ENCODE results near the gene PCYOX1L. TPM values are rescaled to one million over a fixed set of nuclear protein-coding genes. Genes with fewer than 3 reads are reported as not detected.

PCYOX1L gene
- total RNA-seq, 1 donor from 2014 or later = 7.7 TPM

GRCh38 chr5:149337736-149338135, 20.1 kb upstream of the PCYOX1L start:
- DNase-seq (ENCODE audit: low spot score) = no peak

DNA sequence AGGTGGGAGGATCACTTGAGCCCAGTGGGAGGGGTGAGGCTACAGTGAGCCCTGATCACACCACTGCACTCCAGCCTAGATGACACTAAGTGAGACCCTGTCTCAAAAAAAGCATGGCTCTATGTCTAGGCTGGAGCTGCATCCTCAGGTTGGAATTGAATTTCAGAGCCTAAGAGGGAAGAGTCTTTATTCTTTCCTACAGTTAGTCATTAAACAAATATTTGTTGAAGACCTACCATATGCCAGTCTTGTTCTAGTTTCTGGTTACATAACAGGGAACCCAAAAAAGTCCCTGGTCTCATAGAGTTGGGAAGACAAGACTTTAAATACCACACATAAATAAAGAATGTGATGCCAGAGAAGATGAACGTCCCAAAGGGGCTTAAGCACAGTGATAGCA, 19.5 kb upstream of the PCYOX1L start:
- DNase-seq (ENCODE audit: low spot score) = no peak

DNA sequence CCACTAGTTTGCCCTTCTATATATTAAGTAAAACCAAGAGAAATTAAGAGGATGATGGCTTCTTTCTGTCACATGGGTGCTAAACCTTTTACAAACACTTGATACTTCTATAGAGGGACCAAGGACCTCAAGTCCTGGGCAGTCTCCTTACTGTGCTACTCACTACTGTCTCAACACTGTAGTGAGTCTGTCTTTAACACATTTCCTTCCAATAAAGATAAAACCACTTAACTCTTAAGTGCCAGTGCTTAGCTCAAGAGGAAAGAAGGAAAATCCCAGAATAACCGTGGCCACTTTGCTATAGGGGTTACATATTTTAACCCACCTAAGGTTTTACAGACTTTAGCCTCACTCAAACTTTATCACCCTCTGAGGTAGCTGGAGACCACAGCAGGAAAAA, 16.9 kb upstream of the PCYOX1L start:
- no peak for DNase-seq (ENCODE audit: low spot score)

DNA sequence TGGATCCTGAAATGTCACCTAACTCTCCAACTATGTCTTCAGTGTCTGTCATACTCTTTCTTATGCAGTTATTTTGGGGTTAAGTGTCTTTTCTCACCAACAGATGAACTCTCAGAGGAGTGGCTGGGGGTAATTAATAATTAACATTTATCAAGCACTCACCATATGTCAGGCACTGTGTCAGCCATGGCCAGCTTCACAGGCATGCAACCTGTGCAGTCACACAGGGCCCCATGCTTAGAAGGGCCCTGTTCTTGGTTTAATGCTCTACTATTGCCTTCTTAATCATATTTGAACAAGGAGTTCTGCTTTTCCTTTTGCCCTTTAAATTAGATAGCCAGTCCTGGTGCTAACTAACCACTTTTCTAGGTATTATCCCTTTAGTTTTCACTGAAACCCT, 16.0 kb upstream of the PCYOX1L start:
- DNase-seq (ENCODE audit: low spot score) = no peak

DNA sequence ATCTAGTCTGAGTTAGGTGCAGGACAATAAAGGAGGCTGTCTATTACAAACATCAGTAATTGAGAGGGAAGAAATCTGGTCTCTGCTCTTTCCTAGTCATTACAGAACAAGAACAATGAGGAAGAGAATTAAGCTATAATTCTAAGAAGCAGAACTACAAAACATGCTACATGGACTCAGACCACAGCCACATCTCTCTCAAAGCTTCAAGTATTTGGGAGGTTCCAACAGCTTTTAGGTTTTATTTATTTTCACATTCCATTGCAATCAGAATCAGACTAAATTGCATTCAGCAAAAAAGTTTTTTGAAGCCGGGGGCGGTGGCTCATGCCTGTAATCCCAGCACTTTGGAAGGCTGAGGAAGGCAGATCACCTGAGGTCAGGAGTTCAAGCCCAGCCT, 13.7 kb upstream of the PCYOX1L start:
- no peak for DNase-seq (ENCODE audit: low spot score)

DNA sequence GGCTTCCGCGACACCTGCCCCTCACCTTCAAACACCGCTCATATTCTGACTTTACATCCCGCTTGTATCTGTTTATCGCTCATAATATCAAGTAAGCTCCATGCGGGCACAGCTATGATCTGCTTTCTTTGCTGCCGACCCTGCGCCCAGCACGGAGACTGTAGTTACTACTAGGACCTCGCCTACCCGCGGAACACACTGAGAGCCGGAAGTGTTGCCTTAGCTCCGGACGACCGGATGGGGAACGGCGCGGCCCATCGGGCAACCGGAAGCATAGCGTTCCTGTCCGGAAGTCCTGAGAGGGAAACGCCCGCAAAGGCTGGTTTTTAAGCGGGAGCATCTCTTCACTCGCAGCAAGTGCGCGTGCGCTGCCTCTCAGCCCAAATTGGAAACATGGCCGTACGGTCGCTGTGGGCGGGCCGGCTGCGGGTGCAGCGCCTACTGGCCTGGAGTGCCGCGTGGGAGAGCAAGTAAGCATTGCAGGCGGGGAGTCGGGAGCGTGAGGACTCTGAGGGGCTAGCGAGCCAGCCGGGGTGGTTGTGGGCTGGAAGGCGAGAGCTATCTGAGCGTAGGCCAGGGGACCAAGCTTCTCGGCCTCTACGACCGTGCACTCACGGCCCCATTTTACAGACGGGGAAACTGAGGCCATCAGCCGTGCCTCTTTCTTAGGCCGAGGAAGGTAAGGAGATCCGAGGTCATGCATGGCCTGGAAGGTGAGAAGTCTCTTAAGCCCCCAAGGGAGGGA, 12.5 kb upstream of the PCYOX1L start, which contains the start of gene GRPEL2:
Gene GRPEL2, plus strand, starts transcription at position 353 of the 745 bp plus-strand sequence. Its CDS starts 41 bp downstream, at position 394.
- peak; percentile 99 for DNase-seq (ENCODE audit: low spot score)

GRCh38 chr5:149345892-149346222, 12.0 kb upstream of the PCYOX1L start:
- DNase-seq (ENCODE audit: low spot score) = peak; percentile 11

DNA sequence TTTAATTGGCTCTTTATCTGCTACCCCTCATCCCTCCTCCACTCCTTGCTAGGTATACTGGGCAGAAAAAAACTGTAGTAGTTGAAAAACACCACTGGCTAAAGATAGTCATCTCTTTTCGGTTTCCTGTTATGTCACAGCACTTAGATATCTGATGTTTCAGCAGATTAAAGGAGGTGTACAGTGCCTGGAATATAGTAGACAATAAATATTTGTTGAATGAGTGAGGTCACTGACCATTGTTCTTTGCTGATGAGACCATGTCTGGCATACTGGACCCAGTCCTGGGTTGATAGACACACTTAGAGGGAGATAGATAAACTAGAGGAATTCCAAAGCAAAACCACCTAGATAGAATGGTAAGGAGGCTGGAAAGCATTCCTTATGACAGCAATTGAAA, 9.3 kb upstream of the PCYOX1L start:
- DNase-seq (ENCODE audit: low spot score) = no peak

DNA sequence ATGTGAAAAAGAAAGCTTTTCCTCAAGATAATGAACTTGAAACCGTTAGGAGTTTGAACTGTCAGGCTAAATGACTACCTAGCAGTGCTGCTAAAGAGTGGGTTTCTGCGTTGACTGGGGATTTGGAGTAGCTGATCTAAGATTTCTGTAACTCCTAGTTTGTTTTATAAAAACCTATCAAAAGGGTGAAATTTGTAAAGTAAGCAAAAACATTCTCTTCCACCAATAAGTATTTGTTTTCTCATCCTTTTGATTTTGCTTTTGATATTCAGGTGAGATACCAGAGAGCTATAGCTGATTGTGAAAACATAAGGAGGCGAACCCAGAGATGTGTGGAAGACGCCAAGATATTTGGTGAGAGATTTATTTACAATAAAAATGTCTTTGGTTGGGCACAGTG, 8.5 kb upstream of the PCYOX1L start:
- DNase-seq (ENCODE audit: low spot score) = no peak

GRCh38 chr5:149352169-149352568, 5.7 kb upstream of the PCYOX1L start:
- no peak for DNase-seq (ENCODE audit: low spot score)

DNA sequence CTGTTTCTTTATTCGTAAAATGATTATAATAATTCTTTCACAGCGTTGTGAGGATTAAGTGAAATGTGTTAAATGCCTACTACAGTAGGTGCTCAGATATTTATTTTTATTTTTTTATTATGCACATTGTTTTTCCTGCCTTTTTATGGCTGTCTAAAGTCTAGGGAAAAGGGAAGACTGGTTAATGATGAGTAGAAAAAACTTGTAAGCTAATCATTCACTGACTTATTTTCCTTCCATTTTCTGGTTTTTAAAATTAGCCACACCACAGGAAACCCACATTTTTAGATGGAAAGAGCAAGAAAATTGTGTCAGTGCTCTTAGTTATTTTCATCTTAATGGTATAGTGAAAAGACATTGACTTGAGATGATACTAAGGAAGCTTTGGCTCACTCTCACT, 3.9 kb upstream of the PCYOX1L start:
- DNase-seq (ENCODE audit: low spot score) = no peak

DNA sequence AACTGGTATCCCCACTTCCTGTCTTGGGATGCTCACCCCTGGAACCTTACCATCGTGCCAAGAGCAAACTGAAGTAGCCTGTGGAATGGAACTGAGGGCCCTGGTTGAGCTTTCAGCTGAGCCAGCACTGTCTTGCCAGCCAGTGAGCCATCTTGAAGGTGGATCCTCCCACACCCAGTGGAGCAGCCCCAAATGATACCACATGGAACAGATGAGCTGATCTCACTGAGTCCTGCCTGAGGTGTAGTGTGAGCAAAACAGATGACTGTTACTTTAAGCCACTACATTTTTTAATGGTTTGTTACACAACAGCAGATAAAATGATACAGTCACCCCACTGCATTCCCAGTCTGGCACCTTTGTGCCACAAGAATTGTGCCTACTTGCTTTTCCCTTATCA, 2.2 kb upstream of the PCYOX1L start:
- DNase-seq (ENCODE audit: low spot score) = no peak

- DNase-seq (ENCODE audit: low spot score) = no peak
These were observed 1.5 kb upstream of the PCYOX1L start for GRCh38 chr5:149356391-149356790.

DNA sequence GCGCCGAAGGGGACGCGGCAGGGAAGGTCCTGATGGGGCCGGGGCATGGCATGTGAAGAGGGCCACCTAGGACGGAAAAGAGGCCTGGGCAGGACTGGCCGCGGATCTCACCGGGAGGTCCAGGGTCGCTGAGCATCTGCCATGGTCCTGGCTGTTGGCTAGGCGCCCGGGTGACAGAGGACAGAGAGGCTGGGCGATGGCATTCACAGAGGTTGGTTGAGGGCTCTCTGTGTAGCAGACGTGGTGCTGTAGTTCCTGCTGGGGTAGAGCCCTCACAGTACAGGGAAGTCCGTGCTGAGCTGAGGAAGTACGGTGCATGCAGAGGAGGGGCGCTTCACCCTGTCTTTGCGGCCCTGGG, 427 bp downstream of the PCYOX1L start:
- peak; percentile 21 for DNase-seq (ENCODE audit: low spot score)

DNA sequence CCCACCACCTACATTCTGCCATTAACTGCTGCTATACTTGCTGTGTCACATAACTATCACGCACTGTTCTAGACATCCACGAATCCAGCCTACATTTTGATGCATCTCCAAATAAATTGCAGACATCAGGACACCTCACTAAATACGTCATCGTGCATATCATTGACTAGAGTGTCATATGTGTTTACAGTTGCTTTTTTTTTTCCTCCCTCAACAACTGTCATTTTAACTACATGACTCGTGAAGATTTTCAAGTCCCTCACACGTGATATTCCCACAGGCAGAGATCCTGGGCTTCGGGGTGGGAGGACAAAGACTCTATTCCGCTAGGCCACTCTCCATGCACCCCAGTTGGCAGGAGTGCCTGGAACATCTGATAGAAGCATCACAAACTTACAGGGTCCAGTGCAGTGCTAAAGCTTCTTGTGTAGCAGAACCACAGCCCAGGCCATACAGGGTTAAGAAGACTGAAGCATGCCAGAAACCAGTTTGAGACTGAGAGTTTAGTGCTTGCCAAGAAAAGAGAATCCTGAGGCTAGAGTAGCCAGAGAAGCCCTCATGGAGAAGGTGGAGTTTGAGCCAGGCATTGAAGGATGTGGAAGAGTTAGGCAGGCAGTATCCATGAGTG, 1.1 kb downstream of the PCYOX1L start:
- no peak for DNase-seq (ENCODE audit: low spot score)

- DNase-seq (ENCODE audit: low spot score) = no peak
These were observed 2.4 kb downstream of the PCYOX1L start for GRCh38 chr5:149360272-149360671.

DNA sequence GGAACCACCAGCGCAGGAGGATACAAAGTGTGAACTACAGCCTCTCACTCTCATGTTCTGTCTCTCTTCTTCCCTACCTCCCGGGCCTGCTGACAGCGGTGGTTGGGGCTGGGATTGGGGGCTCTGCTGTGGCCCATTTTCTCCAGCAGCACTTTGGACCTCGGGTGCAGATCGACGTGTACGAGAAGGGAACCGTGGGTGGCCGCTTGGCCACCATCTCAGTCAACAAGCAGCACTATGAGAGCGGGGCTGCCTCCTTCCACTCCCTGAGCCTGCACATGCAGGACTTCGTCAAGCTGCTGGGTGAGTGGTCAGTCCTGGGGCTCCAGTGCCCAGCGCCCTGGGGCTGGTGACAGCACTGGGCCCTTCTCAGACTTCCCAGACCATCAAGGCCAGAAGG, 4.7 kb downstream of the PCYOX1L start:
- no peak for DNase-seq (ENCODE audit: low spot score)

GRCh38 chr5:149363358-149363757, 5.5 kb downstream of the PCYOX1L start:
- no peak for DNase-seq (ENCODE audit: low spot score)

DNA sequence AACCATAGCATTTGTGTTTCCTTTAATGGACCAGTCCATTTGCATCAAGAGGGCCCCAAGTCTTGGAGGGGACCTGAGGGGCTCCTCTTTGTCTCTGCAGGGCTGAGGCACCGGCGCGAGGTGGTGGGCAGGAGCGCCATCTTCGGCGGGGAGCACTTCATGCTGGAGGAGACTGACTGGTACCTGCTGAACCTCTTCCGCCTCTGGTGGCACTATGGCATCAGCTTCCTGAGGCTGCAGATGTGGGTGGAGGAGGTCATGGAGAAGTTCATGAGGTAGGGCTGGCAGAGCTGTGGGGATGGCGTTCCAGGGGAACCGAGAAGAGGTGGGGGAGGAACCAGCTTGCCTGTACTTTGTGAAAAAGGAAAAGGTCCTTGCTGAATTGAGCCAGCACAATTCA, 6.1 kb downstream of the PCYOX1L start:
- no peak for DNase-seq (ENCODE audit: low spot score)

GRCh38 chr5:149364719-149365118, 6.9 kb downstream of the PCYOX1L start:
- no peak for DNase-seq (ENCODE audit: low spot score)

GRCh38 chr5:149365418-149365817, 7.6 kb downstream of the PCYOX1L start:
- DNase-seq (ENCODE audit: low spot score) = no peak

GRCh38 chr5:149366169-149366729, 8.4 kb downstream of the PCYOX1L start:
- no peak for DNase-seq (ENCODE audit: low spot score)

DNA sequence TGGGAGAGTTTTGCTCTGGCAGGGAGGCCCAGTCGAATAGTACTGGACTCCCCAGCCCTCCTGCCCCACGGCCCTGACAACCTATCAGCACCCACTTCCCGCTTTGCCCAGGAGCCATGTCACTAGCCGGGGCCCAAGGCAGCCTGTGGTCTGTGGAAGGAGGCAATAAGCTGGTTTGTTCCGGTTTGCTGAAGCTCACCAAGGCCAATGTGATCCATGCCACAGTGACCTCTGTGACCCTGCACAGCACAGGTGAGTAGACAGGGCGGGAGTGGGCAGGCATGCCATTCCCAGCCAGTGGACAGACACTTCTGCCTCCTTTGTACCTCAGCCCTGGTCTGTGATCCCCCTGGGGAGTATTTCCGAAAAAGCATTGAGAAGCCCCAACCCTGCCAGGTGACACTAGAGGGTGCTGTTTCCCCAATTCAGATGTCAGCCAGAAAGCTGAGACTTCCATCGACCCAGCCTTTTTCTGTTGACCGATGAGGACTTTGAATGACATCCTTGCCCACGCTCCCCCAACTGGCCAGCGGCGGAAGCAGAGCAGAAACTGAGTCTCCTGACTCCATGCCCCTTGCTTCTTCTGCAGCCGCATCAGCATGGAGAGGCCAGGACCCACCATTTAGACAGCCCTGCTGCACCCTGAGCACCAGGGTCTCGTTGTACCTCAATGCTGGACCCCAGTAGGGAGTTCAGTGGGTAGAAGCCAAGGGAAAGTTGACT, 9.6 kb downstream of the PCYOX1L start:
- peak; percentile 78 for DNase-seq (ENCODE audit: low spot score)

Data from umbilical cord (tissue), 2 donors.